Activated B cell treated with CpG ODN at 0.5 μM for 24 hours (primary cell): ENCODE measurements around the gene ZG16B. TPM values are rescaled to one million over a fixed set of nuclear protein-coding genes. Genes with fewer than 3 reads are reported as not detected.

ENCODE experiments used
- ATAC-seq: fragments of 200-7000 bp; cut with Tn5 transposase; one replicate; pipeline ENCODE4 v1.10.0; 2021; ENCODE audit warnings: low read depth, mild to moderate bottlenecking, moderate library complexity
- CTCF ChIA-PET: fragments of 350-600 bp; sonication (Branson Sonifier 250); formaldehyde crosslinking; loops from one replicate; lab custom pipeline; 2021; ENCODE audit warnings: antibody characterized with exemption; lab: Charles Lee
- POLR2A ChIA-PET: fragments of 350-600 bp; sonication (Branson Sonifier 250); formaldehyde crosslinking; loops from one replicate; lab custom pipeline; 2021; ENCODE audit warnings: antibody characterized with exemption; lab: Charles Lee
- DNase-seq: peaks from one replicate; pipeline ENCODE4 v3.0.0; 2022
- H3K27ac Mint-ChIP-seq: one replicate; pipeline ENCODE4 v1.8.0; 2020; ENCODE audit warnings: mixed read lengths
- H3K27me3 Mint-ChIP-seq: one replicate; pipeline ENCODE4 v1.8.0; 2021; ENCODE audit warnings: mixed read lengths
- H3K36me3 Mint-ChIP-seq: one replicate; pipeline ENCODE4 v1.8.0; 2021; ENCODE audit warnings: low read depth, mixed read lengths
- H3K4me1 Mint-ChIP-seq: one replicate; pipeline ENCODE4 v1.8.0; 2021; ENCODE audit warnings: mixed read lengths
- H3K4me3 Mint-ChIP-seq: one replicate; pipeline ENCODE4 v1.8.0; 2020; ENCODE audit warnings: mild to moderate bottlenecking, mixed read lengths
- H3K9me3 Mint-ChIP-seq: one replicate; pipeline ENCODE4 v1.8.0; 2020; ENCODE audit warnings: mixed read lengths
- CTCF ChIP-seq: fragments of 200-600 bp; IDR thresholded peaks from one replicate; pipeline ENCODE4 v1.8.0; 2022; ENCODE audit warnings: antibody characterized with exemption, mild to moderate bottlenecking
- intact Hi-C: fragments of 100-400 bp; cut with micrococcal nuclease; formaldehyde crosslinking; loops from one replicate; pipeline ENCODE4 v1.15.1; 2024
- total RNA-seq: library from RNA; stranded (reverse); gene quantifications from 2 replicates; pipeline ENCODE4 v1.2.3, GENCODE V29; 2022

The ZG16B gene
- total RNA-seq, 1 donor from 2014 or later: 0.33 TPM

- CTCF ChIA-PET: no interaction called here
- H3K27ac Mint-ChIP-seq: no peak overlapping the region
- no peak overlapping the region for H3K4me3 Mint-ChIP-seq
- ATAC-seq (no peak), DNase-seq (no peak)
- H3K9me3 Mint-ChIP-seq: no peaks in the 10 kb centered on the region
- no peaks in the 10 kb centered on the region for H3K36me3 Mint-ChIP-seq
- POLR2A ChIA-PET: no interaction called here
- no peaks in the 10 kb centered on the region for H3K4me1 Mint-ChIP-seq
- TF ChIP-seq CTCF: no peak
- intact Hi-C loops: no loop called here
- H3K27me3 Mint-ChIP-seq: peaks cover 16% of the 10 kb centered on the region
Observed at GRCh38 chr16:2814551-2815298, 15.4 kb upstream of the ZG16B start.

- TF ChIP-seq CTCF: no peak
- Mint-ChIP-seq H3K4me1 (no peaks in the 10 kb centered on the region), H3K4me3 (no peak overlapping the region), H3K27me3 (peaks cover 12% of the 10 kb centered on the region), H3K9me3 (no peaks in the 10 kb centered on the region), H3K36me3 (no peaks in the 10 kb centered on the region), H3K27ac (no peak overlapping the region)
- ChIA-PET POLR2A (no interaction called here), CTCF (no interaction called here)
- no peak for DNase-seq
- ATAC-seq: no peak
- intact Hi-C loops: no loop called here
Observed at GRCh38 chr16:2815299-2815771, 14.8 kb upstream of the ZG16B start.

GRCh38 chr16:2816751-2817339 is 13.3 kb upstream of the ZG16B start, which contains the start of gene PRSS21:
Gene PRSS21, plus strand, starts transcription at chr16:2817237. Its CDS starts 32 bp downstream, at chr16:2817269.
- no peak within 1 kb of the TSS for H3K4me3 Mint-ChIP-seq
- CTCF ChIA-PET: no interaction called here

GRCh38 chr16:2817340-2818271 is 12.5 kb upstream of the ZG16B start:
- POLR2A ChIA-PET: no interaction called here
- TF ChIP-seq CTCF: no peak
- no peak overlapping the region for H3K27ac Mint-ChIP-seq
- no peak for DNase-seq
- peaks cover 4% of the 10 kb centered on the region for H3K27me3 Mint-ChIP-seq
- H3K4me1 Mint-ChIP-seq: no peaks in the 10 kb centered on the region
- no peak for ATAC-seq
- H3K4me3 Mint-ChIP-seq: no peak overlapping the region
- intact Hi-C loops: no loop called here
- no peaks in the 10 kb centered on the region for H3K36me3 Mint-ChIP-seq
- CTCF ChIA-PET: no interaction called here
- no peaks in the 10 kb centered on the region for H3K9me3 Mint-ChIP-seq

More at GRCh38 chr16:2816751-2817339, 13.3 kb upstream of the ZG16B start, which contains the start of gene PRSS21:
- no peak for DNase-seq
- TF ChIP-seq CTCF: no peak
- Mint-ChIP-seq H3K36me3 (no peaks in the 10 kb centered on the region), H3K27ac (no peak within 1 kb of the TSS), H3K9me3 (no peaks in the 10 kb centered on the region), H3K27me3 (peaks cover 6% of the 10 kb centered on the region), H3K4me1 (no peaks in the 10 kb centered on the region)
- no peak for ATAC-seq
- POLR2A ChIA-PET: no interaction called here
- intact Hi-C loops: no loop called here
